GM19035 (cell line): ENCODE data around the gene CMSS1.

Experiments used
- ATAC-seq: cut with Tn5 transposase; IDR thresholded peaks from one replicate; pipeline ENCODE4 v1.9.1; 2021; ENCODE audit not compliant: unreplicated experiment

The CMSS1 gene

GRCh38 chr3:99899603-99900002 is 81.9 kb downstream of the CMSS1 start:
- no peak for ATAC-seq

DNA sequence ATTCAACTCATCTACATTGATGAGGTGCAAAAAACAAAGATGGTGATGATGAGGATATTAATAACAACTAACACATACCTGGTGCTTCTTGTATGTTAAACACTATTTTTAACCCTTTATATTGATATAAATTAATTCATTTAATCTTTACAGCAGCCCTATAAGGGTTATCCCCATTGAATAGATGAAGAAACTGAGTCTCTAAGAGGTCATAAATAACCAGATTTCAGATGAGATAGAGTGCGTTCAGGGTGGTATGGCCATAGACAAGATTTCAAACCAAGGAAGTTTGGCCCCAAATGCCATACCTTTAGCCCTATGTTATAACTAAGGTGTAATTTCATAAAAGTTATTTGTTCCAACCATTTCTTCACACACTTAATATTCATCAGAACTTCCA is 82.6 kb downstream of the CMSS1 start:
- ATAC-seq = no peak

- ATAC-seq = no peak
Measured at GRCh38 chr3:99901200-99901926, 83.7 kb downstream of the CMSS1 start.

- ATAC-seq = no peak
Measured at GRCh38 chr3:99902091-99902490, 84.4 kb downstream of the CMSS1 start.

- no peak for ATAC-seq
Measured at GRCh38 chr3:99903869-99904268, 86.2 kb downstream of the CMSS1 start.

DNA sequence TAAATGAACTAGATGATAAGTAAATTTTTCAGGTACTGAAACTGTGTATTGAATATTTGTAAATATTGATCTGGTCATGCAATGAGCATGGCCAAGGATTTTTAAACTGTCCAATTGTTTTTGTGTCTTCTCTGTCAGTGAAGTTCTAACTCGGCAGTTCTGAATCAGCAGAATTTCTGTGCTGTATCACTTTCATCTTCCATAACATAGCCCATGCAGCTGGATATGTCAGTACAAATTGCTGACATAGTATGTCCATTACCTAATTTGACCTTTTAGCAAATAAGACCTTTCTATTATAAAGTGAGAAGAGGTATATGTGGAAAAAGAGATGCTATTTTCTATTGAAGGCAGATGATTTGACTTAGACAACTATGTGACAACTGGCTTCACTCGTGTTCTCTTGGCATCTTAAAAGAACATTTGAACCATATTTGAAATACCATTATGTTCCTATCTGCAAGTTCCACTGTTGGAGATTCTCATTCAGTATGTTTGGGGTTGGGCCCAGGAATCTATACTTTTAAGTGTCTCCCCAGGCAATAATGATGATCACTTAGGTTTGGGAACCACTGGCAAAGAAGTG is 90.4 kb downstream of the CMSS1 start:
- no peak for ATAC-seq

DNA sequence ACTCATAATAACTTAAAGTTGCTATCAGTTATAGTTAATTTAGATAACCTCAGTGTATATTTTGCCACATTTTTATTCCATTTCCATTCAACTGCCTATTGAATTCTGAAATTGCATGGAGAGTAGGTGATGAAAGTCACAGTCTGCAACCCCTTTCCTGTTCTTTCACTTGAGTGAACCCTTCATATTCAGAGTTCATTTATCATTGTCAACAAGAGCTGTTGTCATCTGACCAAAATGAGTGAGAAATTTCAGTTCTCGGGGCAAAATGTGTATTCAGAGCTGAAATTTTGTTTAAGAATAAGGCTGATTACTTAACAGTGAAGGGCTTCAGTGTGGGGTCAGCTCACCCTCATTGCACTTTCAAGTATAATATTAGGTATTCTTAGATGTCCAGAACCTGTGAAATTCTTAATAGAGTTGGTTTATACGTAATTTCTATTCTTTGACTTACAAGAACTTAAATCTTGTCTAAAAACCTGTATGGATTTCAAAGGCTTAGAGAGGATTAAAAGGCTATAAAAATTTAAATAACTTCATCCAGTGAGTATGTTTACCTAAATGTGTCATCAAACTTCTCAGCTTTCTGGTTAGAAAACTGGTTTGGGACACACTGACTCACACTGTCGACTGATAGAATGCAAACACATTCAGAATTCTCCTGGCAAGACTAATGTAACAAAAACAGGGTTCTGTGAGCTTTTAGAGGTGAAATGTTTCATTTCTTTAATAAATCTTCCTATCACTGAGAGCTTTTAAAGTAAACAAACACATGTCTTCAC is 92.2 kb downstream of the CMSS1 start:
- ATAC-seq = no peak

- ATAC-seq = no peak
Measured at GRCh38 chr3:99910752-99911290, 93.2 kb downstream of the CMSS1 start.

DNA sequence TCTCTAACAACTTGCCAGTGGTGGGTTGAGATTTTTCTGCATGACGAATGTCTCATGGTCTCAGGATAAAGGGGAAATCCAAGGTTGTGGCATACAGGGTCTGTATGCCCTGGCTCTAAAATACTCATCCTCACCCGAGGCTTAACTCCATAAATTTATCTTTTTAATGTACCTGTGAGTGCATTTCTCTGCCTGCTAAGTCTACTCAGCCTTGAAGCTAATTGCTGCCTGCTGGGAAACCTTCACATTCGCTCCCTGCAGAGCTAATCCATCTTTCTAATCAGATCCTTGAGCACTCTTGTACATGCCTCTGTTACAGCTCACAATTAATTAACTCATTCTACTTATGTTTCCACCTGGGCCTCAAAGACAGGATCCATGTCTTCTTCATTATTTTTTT is 93.8 kb downstream of the CMSS1 start:
- no peak for ATAC-seq

DNA sequence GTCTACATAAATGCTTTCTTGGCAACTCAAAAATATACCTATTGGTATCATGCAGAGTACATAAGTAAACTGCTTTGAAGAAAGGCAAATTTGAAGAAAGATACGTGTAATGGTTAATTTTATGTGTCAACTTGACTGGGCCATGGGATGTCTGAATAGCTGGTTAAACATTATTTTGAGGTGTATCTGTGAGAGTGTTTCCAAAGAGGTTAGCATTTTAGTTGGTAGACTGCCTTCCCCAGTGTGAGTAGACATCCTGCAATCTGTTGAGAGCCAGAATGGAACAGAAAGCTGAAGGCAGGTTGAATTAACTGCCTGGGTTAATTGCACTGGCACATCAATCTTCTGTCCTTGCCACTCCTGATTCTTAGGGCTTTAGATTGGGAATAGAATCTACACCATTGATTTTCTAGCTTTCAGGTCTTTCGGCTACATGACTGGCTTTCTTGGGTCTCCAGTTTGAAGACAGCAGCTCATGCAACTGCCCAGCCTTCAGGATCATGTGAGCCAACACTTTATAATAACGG is 98.3 kb downstream of the CMSS1 start:
- ATAC-seq = no peak

- ATAC-seq = no peak
Measured at GRCh38 chr3:99918715-99919114, 101.1 kb downstream of the CMSS1 start.

GRCh38 chr3:99919694-99920093 is 102.0 kb downstream of the CMSS1 start:
- no peak for ATAC-seq

DNA sequence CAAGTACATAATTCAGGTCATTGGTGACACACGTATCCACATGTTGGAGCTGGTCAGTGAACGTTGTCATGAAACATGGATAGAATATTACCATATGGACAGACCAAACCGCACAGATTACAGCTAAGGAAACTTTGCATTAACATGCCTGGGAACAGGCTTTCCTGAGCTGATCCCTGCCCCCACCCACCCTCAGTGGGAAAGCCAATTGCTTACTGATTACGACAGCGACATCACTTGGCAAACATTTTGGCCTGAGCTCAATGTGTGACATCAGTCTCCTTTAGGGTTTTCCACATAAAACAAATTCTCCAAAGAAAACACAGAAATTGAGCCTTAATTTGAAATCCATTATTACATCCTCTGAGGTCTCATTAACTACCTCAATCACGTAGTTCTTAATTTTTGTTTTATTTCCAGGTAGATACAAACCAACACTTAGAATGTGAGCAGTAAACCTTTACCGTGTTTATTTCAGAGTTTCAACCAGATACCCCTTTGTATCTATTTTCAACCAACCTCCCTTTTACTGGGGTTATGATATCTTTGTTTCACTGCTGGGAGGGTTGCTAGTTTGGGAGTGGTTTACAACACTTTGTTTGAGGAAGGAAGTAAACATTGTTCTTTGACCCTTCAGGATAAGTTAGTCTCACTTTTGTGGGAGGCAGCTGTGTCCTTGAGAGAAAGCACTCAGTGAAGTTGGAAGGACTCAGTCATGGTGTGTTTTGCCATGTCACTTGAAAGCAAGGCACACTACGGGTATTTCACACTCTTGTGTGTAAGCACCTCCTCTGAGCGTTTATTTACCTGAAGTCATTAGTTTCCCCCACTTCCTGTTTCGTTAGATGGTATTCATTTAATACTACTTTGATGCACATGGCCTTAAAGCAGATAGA is 103.1 kb downstream of the CMSS1 start:
- no peak for ATAC-seq

GRCh38 chr3:99921377-99921695 is 103.7 kb downstream of the CMSS1 start:
- no peak for ATAC-seq

DNA sequence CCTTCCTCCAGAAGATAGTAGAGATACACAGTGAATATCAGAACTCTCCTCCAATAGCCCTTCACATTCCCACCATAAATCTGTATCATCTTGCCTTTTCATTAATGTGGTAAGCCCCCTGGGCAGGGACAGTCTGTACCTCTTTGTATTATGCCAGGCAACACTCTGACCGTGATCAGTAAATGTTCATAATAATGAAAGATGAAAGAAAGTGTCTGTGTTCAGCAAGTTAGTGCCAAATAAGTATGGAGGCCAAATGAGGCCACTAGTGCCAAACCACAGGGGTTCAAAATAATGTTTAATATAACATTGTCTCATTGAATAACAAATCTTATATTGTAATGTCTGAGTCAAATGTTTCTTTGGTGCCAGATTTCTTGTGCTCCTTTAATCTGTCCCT is 104.3 kb downstream of the CMSS1 start:
- ATAC-seq = no peak

DNA sequence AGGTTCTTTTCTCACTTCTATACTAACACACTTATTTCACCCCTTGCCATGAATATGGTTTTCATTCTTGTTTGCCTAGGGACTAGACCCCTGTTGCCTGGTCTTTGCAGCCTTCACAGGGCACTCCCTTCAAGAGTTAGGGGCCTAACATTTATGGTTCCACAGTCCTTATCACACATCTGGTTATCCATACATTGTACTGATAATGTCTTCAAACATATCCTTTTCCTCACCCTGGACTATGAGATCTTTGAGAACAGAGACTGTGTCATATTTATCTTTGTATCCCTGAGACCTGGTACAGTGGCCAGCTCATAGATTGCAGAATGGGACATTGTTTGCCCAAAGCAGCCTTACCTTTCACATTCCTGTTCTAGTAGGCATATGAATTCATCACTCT is 106.2 kb downstream of the CMSS1 start:
- ATAC-seq = no peak

DNA sequence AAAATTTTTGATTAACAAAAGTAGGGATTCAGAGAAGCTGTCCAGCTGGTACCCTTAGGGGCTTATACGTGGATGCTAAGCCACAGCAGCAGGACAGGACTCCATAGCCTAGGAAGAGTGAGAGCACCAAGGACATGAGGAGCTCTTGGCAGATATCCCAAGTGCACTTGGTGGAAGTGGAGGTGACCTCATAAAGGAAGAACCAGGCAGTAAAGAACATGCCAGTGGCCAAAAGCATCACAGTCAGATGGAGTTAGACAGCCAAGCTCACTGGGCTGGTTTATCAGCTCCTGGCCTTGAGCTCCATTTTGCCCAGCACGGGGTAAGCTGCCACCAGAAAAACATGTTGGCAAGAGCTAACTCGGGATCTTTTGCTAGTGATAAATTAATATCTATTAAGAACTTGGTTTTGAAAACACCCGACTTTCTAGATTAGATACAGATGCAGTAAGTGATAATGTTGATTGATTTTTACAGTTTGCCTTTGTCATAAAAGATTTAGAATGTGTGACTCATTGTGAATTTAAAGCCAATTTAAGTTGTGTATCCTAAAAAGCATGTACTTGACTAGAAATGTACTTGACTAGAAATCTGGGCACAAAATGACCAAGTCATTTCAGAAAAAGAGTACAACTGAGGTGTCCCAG is 108.0 kb downstream of the CMSS1 start:
- no peak for ATAC-seq

DNA sequence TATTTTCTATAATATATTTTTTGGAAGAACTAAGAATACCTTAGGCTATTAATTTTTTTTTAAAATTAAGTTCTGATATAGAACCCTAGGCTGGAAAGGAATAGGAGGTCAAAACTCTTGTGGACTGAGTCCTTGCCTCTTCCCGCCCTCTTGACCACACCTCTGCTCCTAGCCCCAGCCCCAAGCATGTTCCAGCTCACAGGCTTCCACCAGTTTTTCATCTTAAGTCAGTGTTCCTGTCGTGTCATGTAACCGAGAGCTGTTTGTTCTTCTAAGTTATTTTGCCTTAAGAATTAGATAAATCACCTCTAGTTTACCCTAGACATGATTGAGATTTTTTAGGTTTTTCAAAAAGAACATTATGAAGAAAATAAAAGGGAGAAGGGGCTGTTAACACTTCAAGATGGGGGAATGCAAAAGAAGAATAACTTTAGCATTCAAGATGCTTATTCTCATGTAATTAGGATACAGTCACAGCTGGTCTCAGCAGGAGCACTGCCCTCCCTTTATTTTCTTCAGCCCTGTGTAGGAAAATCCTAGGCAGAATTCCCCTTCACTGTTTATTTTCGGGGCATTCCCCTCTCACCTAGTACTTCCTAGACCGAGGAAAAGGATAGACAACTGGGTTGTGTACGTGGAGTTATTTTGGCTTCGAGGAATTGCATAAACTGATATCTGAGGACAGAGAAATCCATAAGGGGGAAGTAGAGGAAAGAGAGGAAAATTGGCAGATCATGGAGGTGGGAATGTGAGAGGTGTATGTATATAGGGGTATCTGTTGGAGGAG is 110.2 kb downstream of the CMSS1 start:
- ATAC-seq = no peak
